ENCODE results near the gene POLR1G.

POLR1G gene

DNA sequence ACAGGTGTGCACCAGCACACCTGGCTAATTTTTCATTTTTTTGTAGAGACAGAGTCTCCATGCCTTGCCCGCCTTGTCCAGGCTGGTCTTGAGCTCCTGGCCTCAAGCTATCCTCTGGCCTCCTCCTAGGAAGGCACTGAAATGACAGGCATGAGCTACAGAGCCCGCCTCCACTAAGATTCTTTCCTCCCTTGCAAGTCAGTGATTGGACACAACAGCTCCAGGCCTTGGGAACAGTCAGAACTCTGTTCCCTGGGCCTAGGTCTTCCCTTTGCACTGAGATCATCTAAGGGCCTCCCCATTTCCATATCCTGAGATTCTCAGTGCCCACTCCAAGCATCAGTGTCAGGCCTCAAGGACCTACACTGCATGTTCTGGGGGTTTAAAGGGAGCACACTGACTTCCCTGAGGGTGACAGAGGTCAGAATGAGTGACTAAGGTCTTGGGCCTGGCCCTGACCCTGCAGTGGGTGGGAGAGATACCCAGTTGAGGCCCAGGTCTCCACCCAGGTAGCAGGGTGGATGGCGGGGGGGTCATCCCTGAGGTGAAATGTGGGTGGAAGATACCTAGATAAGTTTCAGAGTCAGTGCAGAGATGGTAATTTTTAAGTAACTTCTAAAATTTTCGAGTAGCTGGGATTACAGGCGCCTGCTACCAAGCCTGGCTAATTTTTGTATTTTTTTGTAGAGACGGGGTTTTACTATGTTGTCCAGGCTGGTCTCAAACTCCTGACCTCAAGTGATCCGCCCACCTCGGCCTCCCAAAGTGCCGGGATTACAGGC lies 34.6 kb downstream of the POLR1G start:
- peaks cover 3 to 29% of the 10 kb centered on the region in 2 donors for H3K4me1 ChIP-seq (ENCODE audit: control insufficient read depth in 1 of 2, insufficient read depth in 2 of 2, low read length in 2 of 2)
- H3K27ac ChIP-seq (ENCODE audit: low read length) = peak overlapping the region; percentile 72
- no peak overlapping the region for H3K4me3 ChIP-seq (ENCODE audit: low read depth in 1 of 2, low read length in 2 of 2)
- no peaks in the 10 kb centered on the region for H3K9me3 ChIP-seq (ENCODE audit: control insufficient read depth in 1 of 2, low read length in 2 of 2)
- H3K27me3 ChIP-seq (ENCODE audit: low read depth, low read length) = no peaks in the 10 kb centered on the region
- H3K36me3 ChIP-seq (ENCODE audit: control insufficient read depth in 1 of 2, insufficient read depth in 2 of 2, low read length in 2 of 2) = peaks cover 0 to 4% of the 10 kb centered on the region in 2 donors

DNA sequence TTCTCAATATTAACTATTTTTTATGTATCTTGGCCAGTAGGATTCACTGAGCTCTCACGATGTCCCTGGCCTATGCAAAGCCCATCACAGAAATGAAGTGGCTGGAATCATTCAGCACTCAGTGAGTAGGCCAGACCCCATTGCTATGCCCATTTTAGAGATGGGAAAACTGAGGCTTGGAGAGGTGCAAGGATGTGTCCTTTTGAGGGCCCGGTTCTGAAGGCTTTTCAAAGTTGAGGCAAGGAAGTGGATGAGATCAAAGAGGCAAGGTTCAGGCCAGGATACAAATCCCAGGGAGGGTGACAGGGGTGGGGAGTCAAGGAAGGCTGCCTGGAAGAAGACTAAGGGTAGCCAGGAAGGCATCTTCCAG lies 35.9 kb downstream of the POLR1G start:
- Histone ChIP-seq H3K27ac (ENCODE audit: low read length) (peak overlapping the region; percentile 60), H3K4me1 (ENCODE audit: control insufficient read depth in 1 of 2, insufficient read depth in 2 of 2, low read length in 2 of 2) (peaks cover 3 to 29% of the 10 kb centered on the region in 2 donors), H3K36me3 (ENCODE audit: control insufficient read depth in 1 of 2, insufficient read depth in 2 of 2, low read length in 2 of 2) (peaks cover 0 to 4% of the 10 kb centered on the region in 2 donors), H3K9me3 (ENCODE audit: control insufficient read depth in 1 of 2, low read length in 2 of 2) (no peaks in the 10 kb centered on the region), H3K4me3 (ENCODE audit: low read depth in 1 of 2, low read length in 2 of 2) (no peak overlapping the region), H3K27me3 (ENCODE audit: low read depth, low read length) (no peaks in the 10 kb centered on the region)

DNA sequence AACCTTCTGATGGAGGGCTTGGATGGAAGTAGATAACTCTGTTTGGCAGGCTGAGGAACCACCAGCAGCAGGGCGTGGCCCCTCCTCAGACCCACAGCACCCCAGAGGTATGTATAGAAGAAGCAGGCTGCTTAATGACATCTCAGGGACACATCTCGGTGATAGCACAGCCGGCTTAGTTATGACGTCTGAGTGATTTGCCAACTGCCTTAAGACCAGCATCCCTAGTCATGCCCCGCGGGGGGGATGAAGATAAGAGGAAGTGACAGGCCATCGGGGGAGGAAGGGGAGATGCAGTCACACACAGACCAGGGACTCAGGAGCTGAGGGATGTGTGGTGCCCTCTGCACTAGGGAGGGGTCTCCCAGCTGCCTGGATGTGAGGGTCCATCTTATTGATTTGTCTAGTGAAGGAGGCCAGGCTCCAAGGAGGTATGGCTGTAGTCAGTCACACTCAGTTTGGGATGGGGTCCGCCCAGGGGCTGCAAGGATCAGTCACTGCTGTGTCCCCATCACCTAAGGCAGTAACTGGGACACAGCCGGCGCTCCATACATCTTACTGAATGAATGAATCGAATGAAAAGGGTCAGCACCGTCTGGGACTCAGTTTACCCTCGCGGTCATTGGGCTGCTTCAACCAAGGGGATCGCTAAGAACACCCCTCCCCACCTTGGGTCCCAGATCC lies 36.5 kb downstream of the POLR1G start:
- Histone ChIP-seq H3K27ac (ENCODE audit: low read length) (peak overlapping the region; percentile 60), H3K4me3 (ENCODE audit: low read depth in 1 of 2, low read length in 2 of 2) (peak overlapping the region; percentile 47 to 65), H3K4me1 (ENCODE audit: control insufficient read depth in 1 of 2, insufficient read depth in 2 of 2, low read length in 2 of 2) (peaks cover 3 to 29% of the 10 kb centered on the region in 2 donors), H3K27me3 (ENCODE audit: low read depth, low read length) (no peaks in the 10 kb centered on the region), H3K9me3 (ENCODE audit: control insufficient read depth in 1 of 2, low read length in 2 of 2) (no peaks in the 10 kb centered on the region), H3K36me3 (ENCODE audit: control insufficient read depth in 1 of 2, insufficient read depth in 2 of 2, low read length in 2 of 2) (peaks cover 0 to 4% of the 10 kb centered on the region in 2 donors)

DNA sequence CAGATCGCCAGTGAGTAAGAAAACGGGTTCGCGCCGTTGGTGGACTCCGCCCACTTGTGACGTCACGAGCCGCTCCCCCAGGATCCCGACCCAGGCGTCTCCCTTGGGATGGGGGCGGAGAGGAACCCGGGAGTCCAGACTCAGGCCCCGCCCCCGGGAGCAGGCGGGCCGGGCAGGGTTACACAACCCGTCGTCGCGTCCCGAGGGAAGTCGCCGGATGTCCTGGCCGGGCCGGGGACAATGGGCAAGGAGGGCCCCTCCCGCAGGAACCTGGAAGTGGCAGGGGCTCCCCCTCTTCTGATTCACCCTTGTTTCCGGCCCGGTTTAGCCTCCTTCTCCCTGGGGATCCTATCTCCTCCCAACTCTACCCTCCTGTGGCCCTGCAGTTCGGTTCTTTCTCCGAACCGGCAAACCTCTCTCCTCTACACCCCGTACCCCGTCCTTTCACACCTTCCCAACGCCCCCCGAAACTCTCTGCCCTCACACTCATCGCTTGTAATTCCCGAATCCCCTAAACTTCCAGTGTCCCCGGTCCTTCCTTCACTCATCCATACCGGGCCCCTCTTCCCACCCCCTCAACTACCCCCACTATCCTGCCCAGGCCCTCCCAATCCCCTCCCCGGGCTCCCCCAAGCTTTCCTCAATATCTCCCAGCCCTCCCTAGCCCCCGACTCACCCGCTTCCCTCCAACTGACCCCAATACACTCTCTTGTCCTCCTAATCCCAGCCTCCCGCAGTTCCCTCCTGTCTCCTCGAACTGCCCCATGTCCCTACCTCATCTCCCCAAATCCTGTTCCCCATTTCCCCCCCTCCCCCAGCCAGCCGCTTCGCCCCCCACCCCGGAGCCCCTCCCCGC lies 37.2 kb downstream of the POLR1G start:
- H3K4me1 ChIP-seq (ENCODE audit: control insufficient read depth in 1 of 2, insufficient read depth in 2 of 2, low read length in 2 of 2) = peaks cover 3 to 30% of the 10 kb centered on the region in 2 donors
- H3K27ac ChIP-seq (ENCODE audit: low read length) = peak overlapping the region; percentile 92
- peaks cover 0 to 4% of the 10 kb centered on the region in 2 donors for H3K36me3 ChIP-seq (ENCODE audit: control insufficient read depth in 1 of 2, insufficient read depth in 2 of 2, low read length in 2 of 2)
- H3K27me3 ChIP-seq (ENCODE audit: low read depth, low read length) = no peaks in the 10 kb centered on the region
- H3K9me3 ChIP-seq (ENCODE audit: control insufficient read depth in 1 of 2, low read length in 2 of 2) = no peaks in the 10 kb centered on the region
- peak overlapping the region; percentile 47 to 65 for H3K4me3 ChIP-seq (ENCODE audit: low read depth in 1 of 2, low read length in 2 of 2)

DNA sequence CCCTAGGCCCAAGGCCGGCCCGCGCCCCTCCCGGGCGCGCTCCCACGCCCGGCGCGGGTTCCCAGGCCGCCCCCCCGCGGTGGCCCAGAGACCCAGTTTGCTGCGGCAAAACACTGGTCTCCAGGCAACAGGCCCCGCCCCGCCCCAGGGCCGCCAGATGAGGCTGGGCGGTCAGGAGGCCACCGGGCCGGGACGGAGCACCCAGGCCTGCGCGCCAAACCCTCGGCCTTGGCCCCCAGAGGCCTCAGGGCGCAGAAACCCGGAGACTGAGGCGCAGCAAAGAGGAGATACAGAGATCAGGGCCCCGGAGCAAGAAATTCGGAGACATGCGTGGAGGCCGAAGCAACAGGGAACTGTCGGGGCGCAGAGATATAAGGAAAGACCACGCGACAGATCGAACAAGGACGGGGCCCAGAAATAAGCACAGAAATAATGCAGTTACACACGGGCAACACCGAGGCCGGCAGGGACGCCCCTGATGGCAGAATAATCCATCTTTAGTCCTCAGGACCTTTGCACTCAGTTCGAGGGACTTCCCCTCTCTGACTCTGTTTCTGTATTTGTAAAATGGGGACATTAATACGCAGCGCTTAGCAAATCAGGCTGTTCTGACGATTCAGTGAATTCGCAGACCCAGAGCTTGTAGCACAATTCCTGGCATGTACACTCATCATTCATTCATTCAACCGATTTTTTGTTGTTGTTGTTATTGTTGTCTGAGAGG lies 38.0 kb downstream of the POLR1G start:
- H3K4me3 ChIP-seq (ENCODE audit: low read depth in 1 of 2, low read length in 2 of 2) = peak overlapping the region; percentile 52 to 59
- no peaks in the 10 kb centered on the region for H3K27me3 ChIP-seq (ENCODE audit: low read depth, low read length)
- no peaks in the 10 kb centered on the region for H3K9me3 ChIP-seq (ENCODE audit: control insufficient read depth in 1 of 2, low read length in 2 of 2)
- peak overlapping the region; percentile 63 for H3K27ac ChIP-seq (ENCODE audit: low read length)
- H3K36me3 ChIP-seq (ENCODE audit: control insufficient read depth in 1 of 2, insufficient read depth in 2 of 2, low read length in 2 of 2) = peaks cover 0 to 4% of the 10 kb centered on the region in 2 donors
- H3K4me1 ChIP-seq (ENCODE audit: control insufficient read depth in 1 of 2, insufficient read depth in 2 of 2, low read length in 2 of 2) = peaks cover 3 to 38% of the 10 kb centered on the region in 2 donors

DNA sequence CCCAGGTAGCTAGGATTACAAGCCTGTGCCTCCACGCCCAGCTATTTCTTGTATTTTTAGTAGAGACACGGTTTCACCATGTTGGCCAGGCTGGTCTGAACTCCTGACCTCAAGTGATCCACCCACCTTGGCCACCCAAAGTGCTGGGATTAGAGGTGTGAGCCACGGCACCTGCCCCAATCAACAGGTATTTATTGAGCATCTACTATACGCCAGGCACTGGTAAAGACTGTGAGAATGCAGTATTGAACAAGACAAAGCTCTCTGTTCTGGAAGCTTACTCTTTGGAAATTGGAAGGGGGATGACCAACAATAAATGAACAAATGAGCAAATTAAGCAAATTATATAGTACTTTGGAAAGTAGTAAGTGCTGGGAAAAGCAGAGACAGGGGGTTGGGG lies 38.7 kb downstream of the POLR1G start:
- H3K9me3 ChIP-seq (ENCODE audit: control insufficient read depth in 1 of 2, low read length in 2 of 2) = no peaks in the 10 kb centered on the region
- H3K27me3 ChIP-seq (ENCODE audit: low read depth, low read length) = no peaks in the 10 kb centered on the region
- peaks cover 0 to 4% of the 10 kb centered on the region in 2 donors for H3K36me3 ChIP-seq (ENCODE audit: control insufficient read depth in 1 of 2, insufficient read depth in 2 of 2, low read length in 2 of 2)
- no peak overlapping the region for H3K27ac ChIP-seq (ENCODE audit: low read length)
- no peak overlapping the region for H3K4me3 ChIP-seq (ENCODE audit: low read depth in 1 of 2, low read length in 2 of 2)
- H3K4me1 ChIP-seq (ENCODE audit: control insufficient read depth in 1 of 2, insufficient read depth in 2 of 2, low read length in 2 of 2) = peaks cover 2 to 42% of the 10 kb centered on the region in 2 donors

DNA sequence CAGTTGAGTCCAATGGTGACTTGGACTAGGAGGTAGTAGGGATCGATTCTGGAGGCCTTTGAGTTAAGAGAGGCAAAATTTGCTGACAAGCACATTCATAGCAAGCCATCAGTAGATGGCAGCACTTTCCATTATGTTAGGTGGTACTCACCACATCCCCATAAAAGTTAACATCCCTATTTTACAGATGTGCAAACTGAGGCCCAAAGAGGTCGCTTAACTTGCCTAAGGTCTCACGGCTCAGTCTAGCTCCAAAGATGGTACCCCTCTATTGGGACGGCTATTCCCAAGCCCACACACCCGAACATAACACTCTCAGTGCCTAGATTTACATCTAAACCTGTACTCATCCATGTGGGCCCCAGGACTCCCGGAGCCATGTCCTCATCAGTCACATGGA lies 39.9 kb downstream of the POLR1G start:
- Histone ChIP-seq H3K27me3 (ENCODE audit: low read depth, low read length) (no peaks in the 10 kb centered on the region), H3K4me3 (ENCODE audit: low read depth in 1 of 2, low read length in 2 of 2) (no peak overlapping the region), H3K27ac (ENCODE audit: low read length) (no peak overlapping the region), H3K9me3 (ENCODE audit: control insufficient read depth in 1 of 2, low read length in 2 of 2) (no peaks in the 10 kb centered on the region), H3K36me3 (ENCODE audit: control insufficient read depth in 1 of 2, insufficient read depth in 2 of 2, low read length in 2 of 2) (peaks cover 0 to 8% of the 10 kb centered on the region in 2 donors), H3K4me1 (ENCODE audit: control insufficient read depth in 1 of 2, insufficient read depth in 2 of 2, low read length in 2 of 2) (peaks cover 0 to 40% of the 10 kb centered on the region in 2 donors)

DNA sequence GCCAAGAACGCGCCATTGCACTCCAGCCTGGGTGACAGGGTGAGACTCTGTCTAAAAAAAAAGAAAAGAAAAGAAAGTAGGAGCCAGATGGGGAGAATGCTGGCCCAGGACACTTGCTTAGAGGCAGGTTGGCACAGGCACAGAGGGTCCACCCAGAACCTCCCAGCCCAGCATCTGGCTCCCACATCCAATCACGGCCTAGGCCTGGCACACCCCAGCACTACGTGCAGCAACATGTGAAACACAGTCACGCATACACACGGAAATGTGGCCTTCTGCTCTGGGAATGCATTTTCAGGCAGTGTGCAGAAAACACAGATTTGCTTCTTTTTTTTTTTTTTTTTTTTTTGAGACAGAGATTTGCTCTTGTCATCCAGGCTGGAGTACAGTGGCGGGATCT lies 40.5 kb downstream of the POLR1G start:
- Histone ChIP-seq H3K4me1 (ENCODE audit: control insufficient read depth in 1 of 2, insufficient read depth in 2 of 2, low read length in 2 of 2) (peaks cover 0 to 40% of the 10 kb centered on the region in 2 donors), H3K27me3 (ENCODE audit: low read depth, low read length) (no peaks in the 10 kb centered on the region), H3K36me3 (ENCODE audit: control insufficient read depth in 1 of 2, insufficient read depth in 2 of 2, low read length in 2 of 2) (peaks cover 0 to 10% of the 10 kb centered on the region in 2 donors), H3K4me3 (ENCODE audit: low read depth in 1 of 2, low read length in 2 of 2) (no peak overlapping the region), H3K9me3 (ENCODE audit: control insufficient read depth in 1 of 2, low read length in 2 of 2) (no peaks in the 10 kb centered on the region), H3K27ac (ENCODE audit: low read length) (no peak overlapping the region)

DNA sequence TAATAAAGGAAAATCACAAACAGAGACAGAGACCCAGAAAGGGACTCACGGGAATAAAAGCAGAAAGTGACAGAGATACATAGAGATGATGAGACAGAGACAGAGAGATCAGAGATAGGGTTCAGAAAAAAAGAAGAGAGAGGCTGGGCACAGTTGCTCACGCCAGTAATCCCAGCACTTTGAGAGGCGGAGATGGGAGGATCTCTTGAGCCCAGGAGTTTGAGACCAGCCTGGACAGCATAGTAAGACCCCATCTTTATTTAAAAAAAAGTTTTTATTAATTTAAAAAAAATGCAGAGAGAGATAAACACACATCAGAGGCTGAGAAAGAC lies 41.9 kb downstream of the POLR1G start:
- Histone ChIP-seq H3K4me1 (ENCODE audit: control insufficient read depth in 1 of 2, insufficient read depth in 2 of 2, low read length in 2 of 2) (peaks cover 0 to 31% of the 10 kb centered on the region in 2 donors), H3K36me3 (ENCODE audit: control insufficient read depth in 1 of 2, insufficient read depth in 2 of 2, low read length in 2 of 2) (peaks cover 0 to 10% of the 10 kb centered on the region in 2 donors), H3K27me3 (ENCODE audit: low read depth, low read length) (no peaks in the 10 kb centered on the region), H3K27ac (ENCODE audit: low read length) (no peak overlapping the region), H3K9me3 (ENCODE audit: control insufficient read depth in 1 of 2, low read length in 2 of 2) (no peaks in the 10 kb centered on the region), H3K4me3 (ENCODE audit: low read depth in 1 of 2, low read length in 2 of 2) (no peak overlapping the region)

DNA sequence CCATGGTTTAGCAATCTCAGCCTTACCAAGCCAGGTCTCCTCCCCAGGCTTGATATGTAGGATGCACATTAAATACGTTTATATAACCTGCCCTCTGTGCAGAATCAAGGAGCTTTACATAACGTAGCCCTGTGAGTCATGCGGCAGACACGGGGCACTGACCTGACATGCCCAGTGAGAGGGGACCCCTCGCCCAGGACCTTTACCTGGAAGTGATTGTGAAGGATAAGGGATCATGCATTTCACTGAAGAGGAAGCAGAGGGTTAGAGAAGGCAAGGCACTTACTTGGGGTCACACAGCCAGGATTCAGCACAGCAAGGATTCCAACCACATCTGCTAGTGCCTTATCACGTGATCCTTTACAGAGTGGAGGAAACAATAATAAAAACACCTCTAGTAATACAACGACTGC lies 42.4 kb downstream of the POLR1G start:
- Histone ChIP-seq H3K36me3 (ENCODE audit: control insufficient read depth in 1 of 2, insufficient read depth in 2 of 2, low read length in 2 of 2) (peaks cover 0 to 7% of the 10 kb centered on the region in 2 donors), H3K9me3 (ENCODE audit: control insufficient read depth in 1 of 2, low read length in 2 of 2) (no peaks in the 10 kb centered on the region), H3K4me3 (ENCODE audit: low read depth in 1 of 2, low read length in 2 of 2) (no peak overlapping the region), H3K4me1 (ENCODE audit: control insufficient read depth in 1 of 2, insufficient read depth in 2 of 2, low read length in 2 of 2) (peaks cover 0 to 30% of the 10 kb centered on the region in 2 donors), H3K27me3 (ENCODE audit: low read depth, low read length) (no peaks in the 10 kb centered on the region), H3K27ac (ENCODE audit: low read length) (peak overlapping the region; percentile 39)

Data from muscle layer of duodenum (tissue), 2 donors.